Suprapubic skin (tissue), 4 donors: ENCODE measurements around the gene SPOPL. TPM values are rescaled to one million over a fixed set of nuclear protein-coding genes. Genes with fewer than 3 reads are reported as not detected.

ENCODE experiments used
- DNase-seq, 2 donors: peaks; one replicate each; pipeline ENCODE4 v3.0.0-alpha.2; 2019; ENCODE audit warnings: low spot score in 2 of 2
- H3K27ac ChIP-seq: fragments of 200-600 bp; sonication (generic); one replicate; pipeline ENCODE4 v1.5.1; 2019
- H3K27me3 ChIP-seq: fragments of 200-600 bp; sonication (generic); one replicate; pipeline ENCODE4 v1.5.1; 2019
- H3K36me3 ChIP-seq: fragments of 200-600 bp; sonication (generic); one replicate; pipeline ENCODE4 v1.5.1; 2019
- H3K4me1 ChIP-seq: fragments of 200-600 bp; sonication (generic); one replicate; pipeline ENCODE4 v1.5.1; 2019
- H3K4me3 ChIP-seq: fragments of 200-600 bp; sonication (generic); one replicate; pipeline ENCODE4 v1.5.1; 2019; ENCODE audit warnings: mild to moderate bottlenecking
- H3K9me3 ChIP-seq: fragments of 200-600 bp; sonication (generic); one replicate; pipeline ENCODE4 v1.5.1; 2019
- EP300 ChIP-seq: sonication (generic); formaldehyde crosslinking; IDR thresholded peaks from one replicate; pipeline ENCODE4 v1.6.1; 2017; ENCODE audit warnings: antibody characterized with exemption
- POLR2A ChIP-seq, 2 donors: fragments of 450-650 bp; IDR thresholded peaks; one replicate each; pipeline ENCODE4 v1.6.1; 2017; ENCODE audit warnings: antibody characterized with exemption in 2 of 2, mild to moderate bottlenecking in 2 of 2, moderate library complexity in 2 of 2
- POLR2AphosphoS5 ChIP-seq, 3 donors: sonication (generic); formaldehyde crosslinking; IDR thresholded peaks; one replicate each; pipeline ENCODE4 v1.6.1; 2017; ENCODE audit warnings: antibody characterized with exemption in 3 of 3
- WGBS: methylation state at CpG from one replicate; pipeline ENCODE4 v1.1.5; 2018; 5-methylcytosine and 5-hydroxymethylcytosine counted together
- total RNA-seq, 4 donors: library from RNA; depleted of rRNA; stranded (reverse); fragments of >200 nt; gene quantifications; one replicate each; pipeline ENCODE4 v1.1.0, GENCODE V29; 2016
- TF ChIP-seq, protein P1 (sequence below), 2 donors: fragments of 200-600 bp in 1 of 2; fragments of 450-650 bp in 1 of 2; sonication (generic) in 1 of 2; IDR thresholded peaks; one replicate each; pipeline ENCODE4 v1.5.1; 2016 to 2019; ENCODE audit warnings: antibody characterized with exemption in 2 of 2, mild to moderate bottlenecking in 1 of 2, moderate library complexity in 1 of 2

The SPOPL gene
- total RNA-seq = 10 to 100 TPM; 24.8 to 42.4 (median 31.2) TPM

GRCh38 chr2:138501425-138502254 is at the start of gene SPOPL:
Gene SPOPL (plus strand): TSS chr2:138501770. CDS start chr2:138550217, 48,447 bp downstream.
- Histone ChIP-seq H3K4me1 (peaks cover 51% of the 10 kb centered on the region), H3K36me3 (no peaks in the 10 kb centered on the region), H3K4me3 (peak within 1 kb of the TSS; percentile 99), H3K27ac (peak within 1 kb of the TSS; percentile 98), H3K27me3 (no peaks in the 10 kb centered on the region), H3K9me3 (no peaks in the 10 kb centered on the region)
- TF ChIP-seq, protein P1, sequence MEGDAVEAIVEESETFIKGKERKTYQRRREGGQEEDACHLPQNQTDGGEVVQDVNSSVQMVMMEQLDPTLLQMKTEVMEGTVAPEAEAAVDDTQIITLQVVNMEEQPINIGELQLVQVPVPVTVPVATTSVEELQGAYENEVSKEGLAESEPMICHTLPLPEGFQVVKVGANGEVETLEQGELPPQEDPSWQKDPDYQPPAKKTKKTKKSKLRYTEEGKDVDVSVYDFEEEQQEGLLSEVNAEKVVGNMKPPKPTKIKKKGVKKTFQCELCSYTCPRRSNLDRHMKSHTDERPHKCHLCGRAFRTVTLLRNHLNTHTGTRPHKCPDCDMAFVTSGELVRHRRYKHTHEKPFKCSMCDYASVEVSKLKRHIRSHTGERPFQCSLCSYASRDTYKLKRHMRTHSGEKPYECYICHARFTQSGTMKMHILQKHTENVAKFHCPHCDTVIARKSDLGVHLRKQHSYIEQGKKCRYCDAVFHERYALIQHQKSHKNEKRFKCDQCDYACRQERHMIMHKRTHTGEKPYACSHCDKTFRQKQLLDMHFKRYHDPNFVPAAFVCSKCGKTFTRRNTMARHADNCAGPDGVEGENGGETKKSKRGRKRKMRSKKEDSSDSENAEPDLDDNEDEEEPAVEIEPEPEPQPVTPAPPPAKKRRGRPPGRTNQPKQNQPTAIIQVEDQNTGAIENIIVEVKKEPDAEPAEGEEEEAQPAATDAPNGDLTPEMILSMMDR (IDR thresholded peaks at IDR 0.05) = peak in 1 of 2 donors; percentile 49
- TF ChIP-seq EP300 (no peak), POLR2A (IDR thresholded peaks at IDR 0.05) (peak in 1 of 2 donors; percentile 41), POLR2AphosphoS5 (IDR thresholded peaks at IDR 0.05) (peak in 2 of 3 donors; percentile 52 to 65)
- WGBS = under 1% methylated on average over 44 of the region's 86 CpGs
- peak; percentile 93 for DNase-seq

DNA sequence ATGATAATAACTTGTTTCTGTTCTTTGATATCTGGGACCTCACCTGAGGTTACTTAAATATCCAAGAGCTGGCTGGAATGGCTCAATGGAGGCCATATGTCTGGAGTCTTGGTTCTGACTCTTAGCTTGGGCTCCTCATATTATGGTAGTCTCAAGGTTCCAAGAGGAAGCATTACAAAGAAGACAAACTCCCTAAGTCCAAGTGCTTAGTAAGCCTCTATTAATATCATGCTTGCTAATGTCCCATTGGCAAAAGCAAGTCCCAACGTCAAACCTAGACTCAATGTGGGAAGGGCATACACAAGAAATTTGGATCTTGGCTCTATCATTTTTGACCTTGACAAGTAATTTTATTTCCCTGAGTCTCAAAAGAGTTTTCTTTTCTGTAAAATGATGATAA is 49.2 kb upstream of the SPOPL start:
- H3K36me3 ChIP-seq = no peaks in the 10 kb centered on the region
- no peak overlapping the region for H3K4me3 ChIP-seq
- no peaks in the 10 kb centered on the region for H3K9me3 ChIP-seq
- H3K27ac ChIP-seq = no peak overlapping the region
- 67% methylated on average over 1 of the region's 1 CpG for WGBS
- TF ChIP-seq POLR2A (IDR thresholded peaks at IDR 0.05) (no peak), EP300 (no peak), POLR2AphosphoS5 (IDR thresholded peaks at IDR 0.05) (no peak)
- TF ChIP-seq, protein P1 (IDR thresholded peaks at IDR 0.05) = no peak
- H3K4me1 ChIP-seq = peaks cover 7% of the 10 kb centered on the region
- no peaks in the 10 kb centered on the region for H3K27me3 ChIP-seq
- DNase-seq = no peak

DNA sequence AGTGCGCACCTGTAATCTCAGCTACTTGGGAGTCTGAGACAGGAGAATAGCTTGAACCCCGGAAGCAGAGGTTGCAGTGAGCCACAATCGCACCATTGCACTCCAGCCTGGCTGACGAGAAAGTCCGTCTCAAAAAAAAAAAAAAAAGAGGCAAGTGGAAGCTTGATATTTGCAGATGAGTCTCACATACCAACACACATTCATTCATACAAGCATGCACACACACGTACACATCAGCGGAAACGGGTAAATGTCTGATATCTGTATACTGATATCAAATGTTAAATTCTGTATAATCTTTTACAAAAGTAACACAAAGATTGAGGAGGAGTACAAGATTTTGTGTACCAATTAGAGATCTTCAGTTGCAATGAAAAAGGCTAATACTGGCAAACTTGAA is 47.8 kb upstream of the SPOPL start:
- WGBS = 53% methylated on average over 8 of the region's 8 CpGs
- H3K36me3 ChIP-seq = no peaks in the 10 kb centered on the region
- H3K4me1 ChIP-seq = peaks cover 7% of the 10 kb centered on the region
- H3K27me3 ChIP-seq = no peaks in the 10 kb centered on the region
- H3K4me3 ChIP-seq = no peak overlapping the region
- TF ChIP-seq POLR2AphosphoS5 (IDR thresholded peaks at IDR 0.05) (no peak), POLR2A (IDR thresholded peaks at IDR 0.05) (no peak), EP300 (no peak)
- TF ChIP-seq, protein P1 (IDR thresholded peaks at IDR 0.05) = no peak
- H3K9me3 ChIP-seq = no peaks in the 10 kb centered on the region
- no peak overlapping the region for H3K27ac ChIP-seq
- no peak for DNase-seq

DNA sequence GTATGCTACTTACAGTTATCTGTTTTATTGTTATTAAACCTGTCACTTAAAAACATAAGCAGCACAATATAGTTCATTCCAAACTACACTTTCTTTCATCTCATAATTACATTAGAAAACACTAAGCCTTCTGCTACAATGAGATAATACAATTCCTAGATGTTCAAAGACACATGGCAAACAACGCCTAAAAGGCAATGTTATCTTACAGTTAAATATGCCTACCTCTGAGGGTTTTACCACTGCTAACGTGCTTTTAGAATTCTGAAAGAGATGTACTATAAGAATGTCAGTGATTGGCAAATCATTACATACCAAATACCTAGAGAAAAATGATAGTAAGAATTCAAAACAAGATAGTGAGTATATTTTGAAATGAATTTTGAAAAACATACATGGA is 46.8 kb upstream of the SPOPL start:
- TF ChIP-seq POLR2A (IDR thresholded peaks at IDR 0.05) (no peak), POLR2AphosphoS5 (IDR thresholded peaks at IDR 0.05) (no peak), EP300 (no peak)
- TF ChIP-seq, protein P1 (IDR thresholded peaks at IDR 0.05) = no peak
- WGBS = 65% methylated on average over 2 of the region's 2 CpGs

GRCh38 chr2:138455275-138455674 is 46.3 kb upstream of the SPOPL start:
- Histone ChIP-seq H3K4me3 (no peak overlapping the region), H3K36me3 (no peaks in the 10 kb centered on the region), H3K27me3 (no peaks in the 10 kb centered on the region), H3K27ac (no peak overlapping the region), H3K4me1 (peaks cover 7% of the 10 kb centered on the region), H3K9me3 (no peaks in the 10 kb centered on the region)
- WGBS = 65% methylated on average over 2 of the region's 2 CpGs
- no peak for DNase-seq
- no peak for TF ChIP-seq EP300
- TF ChIP-seq, protein P1 (IDR thresholded peaks at IDR 0.05) = no peak
- TF ChIP-seq POLR2AphosphoS5 (IDR thresholded peaks at IDR 0.05) = no peak
- TF ChIP-seq POLR2A (IDR thresholded peaks at IDR 0.05) = no peak

More for the DNA sequence above, 46.8 kb upstream of the SPOPL start:
- no peaks in the 10 kb centered on the region for H3K27me3 ChIP-seq
- no peaks in the 10 kb centered on the region for H3K36me3 ChIP-seq
- no peaks in the 10 kb centered on the region for H3K9me3 ChIP-seq
- no peak for DNase-seq
- H3K4me3 ChIP-seq = no peak overlapping the region
- H3K4me1 ChIP-seq = peaks cover 7% of the 10 kb centered on the region
- no peak overlapping the region for H3K27ac ChIP-seq
